ENCODE measurements around the gene CST6.
A peak's percentile ranks its signal among the peaks of the same experiment; 100 is the strongest.
"Not testable (repeated sequence)": the region's sequence is repeated elsewhere in the genome, so short reads cannot be mapped to it uniquely, and the experiment has no call there.

CST6 gene

GRCh38 chr11:66015936-66016792 is 4.4 kb downstream of the CST6 start:
- DNase-seq, result no peak

GRCh38 chr11:66016793-66017177 is 5.0 kb downstream of the CST6 start:
- DNase-seq, result no peak

- DNase-seq, result peak in 1 of 2 experiments; percentile 86
Observed at GRCh38 chr11:66017321-66017720, 5.5 kb downstream of the CST6 start.

- DNase-seq, result no peak
Observed at GRCh38 chr11:66020212-66020611, 8.4 kb downstream of the CST6 start.

GRCh38 chr11:66020618-66021357 is 9.0 kb downstream of the CST6 start:
- peak in 1 of 2 experiments; percentile 18 for DNase-seq

- peak; percentile 60 to 81 for DNase-seq
Observed at GRCh38 chr11:66022401-66023185, 10.8 kb downstream of the CST6 start.

GRCh38 chr11:66023186-66023440 is 11.3 kb downstream of the CST6 start:
- DNase-seq, result not testable (repeated sequence)

- no peak for DNase-seq
Observed at GRCh38 chr11:66026017-66026529, 14.3 kb downstream of the CST6 start, which contains the start of gene CATSPER1. Gene CATSPER1 (minus strand): TSS chr11:66026479. CDS start chr11:66026379, 100 bp downstream.

GRCh38 chr11:66032957-66033735 is 21.3 kb downstream of the CST6 start:
- no peak for DNase-seq

GRCh38 chr11:66035653-66036333 is 24.0 kb downstream of the CST6 start:
- no peak for DNase-seq

GRCh38 chr11:66036334-66036710 is 24.5 kb downstream of the CST6 start:
- DNase-seq, result no peak

GRCh38 chr11:66037327-66037726 is 25.5 kb downstream of the CST6 start:
- no peak for DNase-seq

GRCh38 chr11:66039765-66040164 is 28.0 kb downstream of the CST6 start:
- DNase-seq, result no peak

- DNase-seq, result no peak
Observed at GRCh38 chr11:66042227-66042995, 30.6 kb downstream of the CST6 start.

- DNase-seq, result no peak
Observed at GRCh38 chr11:66042996-66043906, 31.4 kb downstream of the CST6 start.

- peak in 1 of 2 experiments; percentile 27 for DNase-seq
Observed at GRCh38 chr11:66044757-66045156, 32.9 kb downstream of the CST6 start.

- DNase-seq, result peak; percentile 76 to 80
Observed at GRCh38 chr11:66045177-66045639, 33.4 kb downstream of the CST6 start.

- no peak for DNase-seq
Observed at GRCh38 chr11:66046901-66047300, 35.1 kb downstream of the CST6 start.

GRCh38 chr11:66047541-66048365 is 35.9 kb downstream of the CST6 start:
- DNase-seq, result no peak
